NB4 (cell line): ENCODE results near the gene KCNAB2.

Experiments
- POLR2A ChIP-seq: IDR thresholded peaks from 2 replicates; pipeline ENCODE4 v1.6.1; 2011; ENCODE audit warnings: mild to moderate bottlenecking; ENCODE audit not compliant: insufficient read length; ENCODE audit errors: extremely low read depth
- TF ChIP-seq, protein P1 (sequence below): IDR thresholded peaks from one replicate; pipeline ENCODE4 v1.5.1; 2012; ENCODE audit warnings: low read depth, low read length

DNA sequence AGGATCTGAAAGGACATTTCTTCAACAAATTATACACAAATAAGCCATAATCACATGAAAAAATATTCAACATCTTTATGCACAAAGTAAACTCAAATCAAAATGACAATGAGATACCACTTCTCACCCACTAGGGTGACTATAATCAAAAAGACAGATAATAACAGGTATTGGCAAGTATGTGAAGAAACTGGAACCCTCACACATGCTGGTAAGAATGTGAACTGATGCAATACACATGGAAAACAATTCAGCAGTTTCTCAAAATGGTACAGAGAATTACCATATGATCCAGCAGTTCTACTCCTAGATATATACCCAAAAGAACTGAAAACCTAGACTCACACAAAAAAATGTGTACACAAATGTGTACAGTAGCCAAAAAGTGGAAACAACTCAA, 71.9 kb downstream of the KCNAB2 start:
- TF ChIP-seq, protein P1, sequence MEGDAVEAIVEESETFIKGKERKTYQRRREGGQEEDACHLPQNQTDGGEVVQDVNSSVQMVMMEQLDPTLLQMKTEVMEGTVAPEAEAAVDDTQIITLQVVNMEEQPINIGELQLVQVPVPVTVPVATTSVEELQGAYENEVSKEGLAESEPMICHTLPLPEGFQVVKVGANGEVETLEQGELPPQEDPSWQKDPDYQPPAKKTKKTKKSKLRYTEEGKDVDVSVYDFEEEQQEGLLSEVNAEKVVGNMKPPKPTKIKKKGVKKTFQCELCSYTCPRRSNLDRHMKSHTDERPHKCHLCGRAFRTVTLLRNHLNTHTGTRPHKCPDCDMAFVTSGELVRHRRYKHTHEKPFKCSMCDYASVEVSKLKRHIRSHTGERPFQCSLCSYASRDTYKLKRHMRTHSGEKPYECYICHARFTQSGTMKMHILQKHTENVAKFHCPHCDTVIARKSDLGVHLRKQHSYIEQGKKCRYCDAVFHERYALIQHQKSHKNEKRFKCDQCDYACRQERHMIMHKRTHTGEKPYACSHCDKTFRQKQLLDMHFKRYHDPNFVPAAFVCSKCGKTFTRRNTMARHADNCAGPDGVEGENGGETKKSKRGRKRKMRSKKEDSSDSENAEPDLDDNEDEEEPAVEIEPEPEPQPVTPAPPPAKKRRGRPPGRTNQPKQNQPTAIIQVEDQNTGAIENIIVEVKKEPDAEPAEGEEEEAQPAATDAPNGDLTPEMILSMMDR, result no peak
- no peak for TF ChIP-seq POLR2A
